Measurements from ENCODE around the gene EVA1A.

EVA1A gene

GRCh38 chr2:75503048-75503607 lies 57.6 kb downstream of the EVA1A start:
- no peak for TF ChIP-seq CTCF (conservative IDR thresholded peaks at IDR 0.05; ENCODE audit: low read length)
- peak; percentile 90 for DNase-seq (ENCODE audit: low read depth)
- no peak overlapping the region for H3K4me3 ChIP-seq (ENCODE audit: low read length)

GRCh38 chr2:75500633-75501032 lies 60.1 kb downstream of the EVA1A start:
- DNase-seq (ENCODE audit: low read depth) = peak; percentile 38
- no peak overlapping the region for H3K4me3 ChIP-seq (ENCODE audit: low read length)
- TF ChIP-seq CTCF (conservative IDR thresholded peaks at IDR 0.05; ENCODE audit: low read length) = no peak

- no peak overlapping the region for H3K4me3 ChIP-seq (ENCODE audit: low read length)
- TF ChIP-seq CTCF (conservative IDR thresholded peaks at IDR 0.05; ENCODE audit: low read length) = no peak
- no peak for DNase-seq (ENCODE audit: low read depth)
Measured at GRCh38 chr2:75499534-75499933, 61.2 kb downstream of the EVA1A start.

- no peak for DNase-seq (ENCODE audit: low read depth)
- no peak overlapping the region for H3K4me3 ChIP-seq (ENCODE audit: low read length)
- TF ChIP-seq CTCF (conservative IDR thresholded peaks at IDR 0.05; ENCODE audit: low read length) = no peak
Measured at GRCh38 chr2:75498907-75499306, 61.8 kb downstream of the EVA1A start.

- no peak for TF ChIP-seq CTCF (conservative IDR thresholded peaks at IDR 0.05; ENCODE audit: low read length)
- H3K4me3 ChIP-seq (ENCODE audit: low read length) = no peak overlapping the region
- DNase-seq (ENCODE audit: low read depth) = no peak
Measured at GRCh38 chr2:75497256-75497655, 63.5 kb downstream of the EVA1A start.

- no peak for TF ChIP-seq CTCF (conservative IDR thresholded peaks at IDR 0.05; ENCODE audit: low read length)
- no peak overlapping the region for H3K4me3 ChIP-seq (ENCODE audit: low read length)
- no peak for DNase-seq (ENCODE audit: low read depth)
Measured at GRCh38 chr2:75495862-75496261, 64.9 kb downstream of the EVA1A start.

GRCh38 chr2:75494137-75494769 lies 66.5 kb downstream of the EVA1A start:
- no peak for TF ChIP-seq CTCF (conservative IDR thresholded peaks at IDR 0.05; ENCODE audit: low read length)
- H3K4me3 ChIP-seq (ENCODE audit: low read length) = no peak overlapping the region
- DNase-seq (ENCODE audit: low read depth) = peak; percentile 46
